MG63 (cell line): ENCODE results near the gene SLAMF7. TPM values are rescaled to one million over a fixed set of nuclear protein-coding genes. Genes with fewer than 3 reads are reported as not detected.

Experiments used
- DNase-seq: peaks from one replicate; pipeline ENCODE4 v3.0.0-alpha.2; 2020
- H3K27me3 ChIP-seq: fragments of 250-450 bp; sonication (Bioruptor Pico); 2 replicates; pipeline ENCODE4 v1.5.1; 2020; ENCODE audit warnings: mild to moderate bottlenecking, moderate library complexity
- H3K36me3 ChIP-seq: fragments of 250-450 bp; sonication (Bioruptor Pico); 2 replicates; pipeline ENCODE4 v1.5.1; 2020; ENCODE audit warnings: mild to moderate bottlenecking, moderate library complexity
- H3K4me3 ChIP-seq: fragments of 250-450 bp; sonication (Bioruptor Pico); 2 replicates; pipeline ENCODE4 v1.5.1; 2020; ENCODE audit warnings: mild to moderate bottlenecking, moderate library complexity
- H3K9me3 ChIP-seq: fragments of 250-450 bp; sonication (Bioruptor Pico); 2 replicates; pipeline ENCODE4 v1.5.1; 2020; ENCODE audit warnings: mild to moderate bottlenecking, moderate library complexity
- total RNA-seq: library from RNA; depleted of rRNA; stranded (reverse); fragments of >200 nt; shearing (Covaris generic); gene quantifications from 2 replicates; pipeline ENCODE4 v1.2.3, GENCODE V29; 2014; ENCODE audit warnings: low replicate concordance

SLAMF7 gene
- total RNA-seq, 1 experiment from 2014 or later = not detected

- Histone ChIP-seq H3K9me3 (0 out of 2 replicates have a peak, but pooled peaks cover 3% of the 10 kb centered on the region), H3K36me3 (no peaks in the 10 kb centered on the region), H3K4me3 (no peak overlapping the region), H3K27me3 (no peaks in the 10 kb centered on the region; the same call in 1 of the 2 replicates)
- no peak for DNase-seq
Observed at GRCh38 chr1:160734301-160734700, 4.7 kb upstream of the SLAMF7 start.

DNA sequence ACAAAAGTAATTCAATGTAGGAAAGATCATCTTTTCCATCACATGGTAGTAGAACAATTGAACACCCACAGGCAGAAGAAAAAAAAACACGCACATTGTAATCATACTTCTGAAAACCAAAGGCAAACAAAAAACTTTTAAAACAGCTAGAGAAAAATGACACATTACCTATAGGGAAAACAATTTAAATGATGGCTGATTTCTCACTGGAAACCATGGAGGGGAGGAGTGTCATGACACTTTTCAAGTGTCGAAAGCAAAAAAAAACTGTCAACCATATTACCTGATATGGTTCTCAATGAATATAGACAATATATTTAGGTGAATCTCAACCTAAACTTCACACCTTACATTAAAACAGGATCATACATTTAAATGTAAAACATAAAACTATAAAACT, 776 bp upstream of the SLAMF7 start:
- Histone ChIP-seq H3K9me3 (no peaks in the 10 kb centered on the region), H3K36me3 (no peaks in the 10 kb centered on the region), H3K27me3 (no peaks in the 10 kb centered on the region), H3K4me3 (no peak overlapping the region)
- DNase-seq = no peak

DNA sequence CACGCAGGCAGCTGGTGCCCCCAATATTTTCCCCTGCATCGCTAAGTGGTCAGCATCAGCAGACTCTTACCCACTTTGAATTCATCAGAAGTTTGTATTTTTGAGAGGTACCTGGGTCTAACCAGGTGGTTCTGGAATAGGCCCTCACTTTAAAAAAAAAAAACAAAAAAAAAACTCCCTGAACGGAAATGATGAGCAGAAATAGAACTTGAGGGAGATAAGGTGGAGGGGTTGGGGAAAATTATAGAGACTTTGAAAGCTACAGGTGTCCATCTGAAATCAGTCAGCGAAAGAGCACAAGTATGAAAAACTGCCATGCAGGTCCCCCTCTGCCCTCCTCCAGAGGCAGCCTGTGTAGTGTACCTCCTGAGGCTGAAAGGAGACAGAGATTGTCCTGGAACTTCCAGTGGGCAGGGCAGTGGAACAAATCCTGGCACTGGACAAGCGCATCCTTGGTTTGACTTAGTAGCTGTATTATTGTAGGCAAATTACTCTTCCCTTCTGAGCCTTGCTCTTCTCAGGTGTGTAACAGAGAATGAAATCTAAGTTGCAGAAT, 1.2 kb downstream of the SLAMF7 start:
- Histone ChIP-seq H3K27me3 (no peaks in the 10 kb centered on the region; the same call in 1 of the 2 replicates), H3K4me3 (no peak overlapping the region), H3K36me3 (no peaks in the 10 kb centered on the region), H3K9me3 (no peaks in the 10 kb centered on the region)
- DNase-seq = no peak

DNA sequence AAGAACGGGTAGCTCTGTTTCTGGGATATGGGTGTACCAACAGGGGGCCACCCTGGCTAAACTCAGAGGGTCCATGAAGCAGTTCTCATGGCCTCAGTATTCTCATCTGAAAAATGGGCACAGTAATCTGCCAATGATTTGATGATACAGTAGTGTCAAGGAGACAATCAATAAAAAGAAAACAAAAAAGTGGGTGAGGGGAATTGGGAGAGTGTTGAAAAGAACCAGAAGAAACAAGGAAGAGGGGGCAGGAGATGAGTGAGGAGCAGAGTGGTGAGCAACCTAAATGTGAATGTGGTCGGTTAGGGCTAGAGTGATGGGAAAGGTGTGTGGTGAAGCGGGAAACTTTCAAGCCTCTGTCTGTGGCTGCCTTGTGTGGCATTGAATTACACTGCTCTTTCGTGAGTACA, 2.0 kb downstream of the SLAMF7 start:
- Histone ChIP-seq H3K27me3 (no peaks in the 10 kb centered on the region; the same call in 1 of the 2 replicates), H3K36me3 (no peaks in the 10 kb centered on the region), H3K4me3 (no peak overlapping the region), H3K9me3 (no peaks in the 10 kb centered on the region)
- DNase-seq = no peak

- Histone ChIP-seq H3K36me3 (no peaks in the 10 kb centered on the region), H3K9me3 (no peaks in the 10 kb centered on the region), H3K4me3 (no peak overlapping the region), H3K27me3 (no peaks in the 10 kb centered on the region; the same call in 1 of the 2 replicates)
- DNase-seq = no peak
Observed at GRCh38 chr1:160741612-160742348, 2.7 kb downstream of the SLAMF7 start.

GRCh38 chr1:160742428-160743127, 3.5 kb downstream of the SLAMF7 start:
- no peak overlapping the region for H3K4me3 ChIP-seq
- no peaks in the 10 kb centered on the region for H3K36me3 ChIP-seq
- no peaks in the 10 kb centered on the region; the same call in 1 of the 2 replicates for H3K27me3 ChIP-seq
- no peak for DNase-seq
- H3K9me3 ChIP-seq = no peaks in the 10 kb centered on the region

GRCh38 chr1:160743266-160743665, 4.2 kb downstream of the SLAMF7 start:
- DNase-seq = no peak

GRCh38 chr1:160744199-160744851, 5.3 kb downstream of the SLAMF7 start:
- Histone ChIP-seq H3K9me3 (no peaks in the 10 kb centered on the region), H3K4me3 (no peak overlapping the region), H3K36me3 (no peaks in the 10 kb centered on the region), H3K27me3 (no peaks in the 10 kb centered on the region; the same call in 1 of the 2 replicates)
- DNase-seq = no peak

More at GRCh38 chr1:160743266-160743665, 4.2 kb downstream of the SLAMF7 start:
- H3K36me3 ChIP-seq = no peaks in the 10 kb centered on the region
- no peaks in the 10 kb centered on the region for H3K9me3 ChIP-seq
- no peak overlapping the region for H3K4me3 ChIP-seq
- H3K27me3 ChIP-seq = no peaks in the 10 kb centered on the region; the same call in 1 of the 2 replicates

GRCh38 chr1:160744852-160745520, 5.9 kb downstream of the SLAMF7 start:
- DNase-seq = no peak
- no peaks in the 10 kb centered on the region; the same call in 1 of the 2 replicates for H3K27me3 ChIP-seq
- no peaks in the 10 kb centered on the region for H3K36me3 ChIP-seq
- H3K4me3 ChIP-seq = no peak overlapping the region
- H3K9me3 ChIP-seq = no peaks in the 10 kb centered on the region

- Histone ChIP-seq H3K27me3 (no peaks in the 10 kb centered on the region; the same call in 1 of the 2 replicates), H3K36me3 (no peaks in the 10 kb centered on the region)
- DNase-seq = no peak
Observed at GRCh38 chr1:160745551-160745950, 6.5 kb downstream of the SLAMF7 start.

DNA sequence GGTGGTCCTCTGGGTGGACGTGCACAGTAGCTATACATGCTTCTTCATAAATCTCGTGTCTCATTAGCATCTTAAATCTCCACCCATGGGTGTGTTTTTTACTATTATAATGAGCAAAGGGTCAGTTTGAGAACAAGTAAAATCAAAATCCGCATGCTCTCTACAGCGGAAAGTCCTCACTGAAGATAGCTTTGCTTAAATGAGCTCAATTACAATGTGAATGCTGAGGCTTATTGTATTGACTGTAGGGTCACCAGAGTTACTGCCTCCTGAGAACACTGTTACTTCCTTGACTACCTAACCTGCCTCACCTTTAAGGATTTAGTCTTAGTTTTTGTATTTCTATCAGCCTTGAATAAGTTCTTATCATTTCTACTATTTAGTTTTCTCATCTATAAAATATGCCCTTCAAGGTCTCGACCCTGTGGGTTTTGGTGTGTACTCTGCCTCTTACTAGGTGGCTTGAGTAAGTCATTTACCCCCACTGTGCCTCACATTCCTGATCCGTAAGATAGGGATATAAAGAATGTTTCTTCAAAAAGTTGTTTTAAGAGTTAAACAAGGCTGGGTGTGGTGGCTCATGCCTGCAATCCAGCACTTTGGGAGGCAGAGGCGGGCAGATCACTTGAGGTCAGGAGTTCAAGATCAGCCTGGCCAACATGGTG, 7.9 kb downstream of the SLAMF7 start:
- H3K4me3 ChIP-seq = no peak overlapping the region
- H3K36me3 ChIP-seq = no peaks in the 10 kb centered on the region
- no peaks in the 10 kb centered on the region for H3K9me3 ChIP-seq
- no peak for DNase-seq
- no peaks in the 10 kb centered on the region; the same call in 1 of the 2 replicates for H3K27me3 ChIP-seq

More at GRCh38 chr1:160745551-160745950, 6.5 kb downstream of the SLAMF7 start:
- H3K9me3 ChIP-seq = no peaks in the 10 kb centered on the region
- no peak overlapping the region for H3K4me3 ChIP-seq

GRCh38 chr1:160747717-160748116, 8.7 kb downstream of the SLAMF7 start:
- Histone ChIP-seq H3K9me3 (no peaks in the 10 kb centered on the region), H3K36me3 (no peaks in the 10 kb centered on the region), H3K4me3 (no peak overlapping the region), H3K27me3 (peaks cover 4% of the 10 kb centered on the region; the same call in 1 of the 2 replicates)
- DNase-seq = no peak

DNA sequence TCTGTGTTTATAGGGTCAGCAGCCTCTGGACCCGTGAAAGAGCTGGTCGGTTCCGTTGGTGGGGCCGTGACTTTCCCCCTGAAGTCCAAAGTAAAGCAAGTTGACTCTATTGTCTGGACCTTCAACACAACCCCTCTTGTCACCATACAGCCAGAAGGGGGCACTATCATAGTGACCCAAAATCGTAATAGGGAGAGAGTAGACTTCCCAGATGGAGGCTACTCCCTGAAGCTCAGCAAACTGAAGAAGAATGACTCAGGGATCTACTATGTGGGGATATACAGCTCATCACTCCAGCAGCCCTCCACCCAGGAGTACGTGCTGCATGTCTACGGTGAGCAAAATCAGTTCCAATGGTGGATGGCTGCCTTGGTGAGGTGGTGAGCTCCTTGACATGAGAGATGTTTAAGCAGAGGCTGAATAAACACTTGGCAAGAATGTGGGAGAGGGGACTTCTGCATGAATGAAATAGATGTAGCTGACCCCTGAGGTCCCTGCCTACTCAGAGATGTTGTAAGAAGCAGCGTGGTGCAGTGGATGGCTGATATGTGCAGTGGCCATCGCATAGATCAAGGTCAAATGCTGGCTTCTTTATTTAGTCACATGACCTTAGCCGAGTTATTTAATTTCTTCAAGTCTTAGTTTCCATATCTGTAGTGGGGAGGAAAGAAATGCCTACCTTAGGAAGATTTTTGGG, 9.3 kb downstream of the SLAMF7 start:
- DNase-seq = no peak
- H3K9me3 ChIP-seq = no peaks in the 10 kb centered on the region
- H3K36me3 ChIP-seq = no peaks in the 10 kb centered on the region

GRCh38 chr1:160748878-160749269, 9.8 kb downstream of the SLAMF7 start:
- no peak for DNase-seq
- H3K9me3 ChIP-seq = no peaks in the 10 kb centered on the region

More for the DNA sequence above, 9.3 kb downstream of the SLAMF7 start:
- Histone ChIP-seq H3K27me3 (peaks cover 5% of the 10 kb centered on the region; the same call in 1 of the 2 replicates), H3K4me3 (no peak overlapping the region)

DNA sequence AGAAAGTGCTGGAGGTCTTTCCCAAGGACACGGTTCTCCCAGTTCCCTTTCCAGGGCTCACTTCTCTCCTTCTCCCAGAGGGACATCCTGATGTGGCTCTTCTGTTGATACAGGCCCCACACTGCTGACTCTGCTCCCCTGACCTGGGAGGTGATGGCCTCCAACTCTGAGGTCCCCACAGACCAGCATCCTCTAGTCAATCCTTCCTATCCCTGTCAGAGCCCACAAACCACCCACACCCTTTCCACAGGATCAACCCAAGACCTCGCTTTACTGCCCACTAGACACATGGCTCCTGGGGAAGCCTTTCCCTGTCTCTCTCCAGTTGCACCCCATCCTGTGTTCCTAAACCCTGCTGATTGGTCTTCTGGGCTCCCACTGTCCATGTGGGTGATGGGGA, 11.6 kb downstream of the SLAMF7 start:
- no peaks in the 10 kb centered on the region for H3K9me3 ChIP-seq
- no peak for DNase-seq
- H3K27me3 ChIP-seq = peaks cover 5% of the 10 kb centered on the region; the same call in 1 of the 2 replicates
- no peak overlapping the region for H3K4me3 ChIP-seq
- H3K36me3 ChIP-seq = no peaks in the 10 kb centered on the region

More at GRCh38 chr1:160748878-160749269, 9.8 kb downstream of the SLAMF7 start:
- H3K27me3 ChIP-seq = peaks cover 5% of the 10 kb centered on the region; the same call in 1 of the 2 replicates
- H3K4me3 ChIP-seq = no peak overlapping the region
- H3K36me3 ChIP-seq = no peaks in the 10 kb centered on the region
